Cardiac muscle cell (in vitro differentiated cells and primary cell): ENCODE results near the gene IGF2R. TPM values are rescaled to one million over a fixed set of nuclear protein-coding genes. Genes with fewer than 3 reads are reported as not detected.
"Not testable (repeated sequence)": the region's sequence is repeated elsewhere in the genome, so short reads cannot be mapped to it uniquely, and the experiment has no call there.

Experiments
- DNase-seq, 2 donors: peaks; one replicate each; pipeline versions ENCODE4 v3.0.0 to v3.0.0-alpha.2; 2010 to 2017; ENCODE audit warnings: low read depth in 1 of 2, low spot score in 1 of 2
- H3K27ac ChIP-seq: fragments of 200-600 bp; sonication (generic); 2 replicates; pipeline ENCODE4 v1.5.1; 2016
- H3K27me3 ChIP-seq: fragments of 200-600 bp; sonication (generic); 2 replicates; pipeline ENCODE4 v1.6.0; 2016; ENCODE audit warnings: control low read depth
- H3K36me3 ChIP-seq: fragments of 200-600 bp; sonication (generic); 2 replicates; pipeline ENCODE4 v1.5.1; 2016; ENCODE audit warnings: control low read depth
- H3K4me1 ChIP-seq: fragments of 200-600 bp; sonication (generic); 2 replicates; pipeline ENCODE4 v1.8.1; 2017; ENCODE audit warnings: low read depth, mild to moderate bottlenecking, mixed run types
- H3K4me3 ChIP-seq: fragments of 200-600 bp; sonication (generic); 2 replicates; pipeline ENCODE4 v1.5.1; 2016; ENCODE audit warnings: mild to moderate bottlenecking
- H3K9me3 ChIP-seq: fragments of 200-600 bp; sonication (generic); 2 replicates; pipeline ENCODE4 v1.5.1; 2017; ENCODE audit warnings: low read depth, mild to moderate bottlenecking, control low read depth
- CTCF ChIP-seq: IDR thresholded peaks from 2 replicates; pipeline ENCODE4 v1.5.1; 2012; ENCODE audit warnings: low read depth, mild to moderate bottlenecking, low read length
- polyA plus RNA-seq: library from polyadenylated mRNA; unstranded; fragments of >200 nt; fragmentation: Nextera tagmentation; extraction: Ambion mirVana; gene quantifications from 2 replicates; pipeline ENCODE4 v1.2.1, GENCODE V29; 2016
- total RNA-seq: library from RNA; depleted of rRNA; stranded (reverse); fragments of >200 nt; gene quantifications from 2 replicates; pipeline ENCODE4 v1.2.3, GENCODE V29; 2016

The IGF2R gene
- total and polyA plus RNA-seq, 2 experiments from 2014 or later = 25.8 to 45.4 TPM

GRCh38 chr6:160132776-160133338, 164.0 kb downstream of the IGF2R start:
- TF ChIP-seq CTCF = no peak
- no peak overlapping the region for H3K4me3 ChIP-seq
- H3K27ac ChIP-seq = no peak overlapping the region
- no peaks in the 10 kb centered on the region for H3K27me3 ChIP-seq
- H3K36me3 ChIP-seq = no peaks in the 10 kb centered on the region
- no peaks in the 10 kb centered on the region for H3K9me3 ChIP-seq
- peak in 1 of 2 donors; percentile 11 for DNase-seq
- H3K4me1 ChIP-seq = no peaks in the 10 kb centered on the region

GRCh38 chr6:160133441-160134336, 164.8 kb downstream of the IGF2R start:
- Histone ChIP-seq H3K36me3 (no peaks in the 10 kb centered on the region), H3K27ac (no peak overlapping the region), H3K27me3 (no peaks in the 10 kb centered on the region), H3K4me1 (peaks cover 4% of the 10 kb centered on the region), H3K4me3 (no peak overlapping the region), H3K9me3 (no peaks in the 10 kb centered on the region)
- no peak for DNase-seq
- TF ChIP-seq CTCF = no peak

GRCh38 chr6:160134337-160134751, 165.5 kb downstream of the IGF2R start:
- not testable (repeated sequence) for H3K27ac ChIP-seq, H3K27me3 ChIP-seq, H3K4me3 ChIP-seq, H3K9me3 ChIP-seq, H3K4me1 ChIP-seq, DNase-seq, H3K36me3 ChIP-seq

GRCh38 chr6:160134779-160135547, 166.1 kb downstream of the IGF2R start:
- no peak overlapping the region for H3K27ac ChIP-seq
- peaks cover 5% of the 10 kb centered on the region for H3K4me1 ChIP-seq
- TF ChIP-seq CTCF = no peak
- no peaks in the 10 kb centered on the region for H3K36me3 ChIP-seq
- H3K9me3 ChIP-seq = no peaks in the 10 kb centered on the region
- H3K27me3 ChIP-seq = no peaks in the 10 kb centered on the region
- DNase-seq = no peak
- H3K4me3 ChIP-seq = no peak overlapping the region

GRCh38 chr6:160135907-160136655, 167.2 kb downstream of the IGF2R start:
- DNase-seq = no peak
- Histone ChIP-seq H3K36me3 (no peaks in the 10 kb centered on the region), H3K27ac (no peak overlapping the region), H3K27me3 (no peaks in the 10 kb centered on the region), H3K4me1 (peaks cover 5% of the 10 kb centered on the region), H3K9me3 (no peaks in the 10 kb centered on the region), H3K4me3 (no peak overlapping the region)
- no peak for TF ChIP-seq CTCF
